GM19452 (cell line): ENCODE results near the gene STAT3.
"Not testable (repeated sequence)": the region's sequence is repeated elsewhere in the genome, so short reads cannot be mapped to it uniquely, and the experiment has no call there.

Experiments used
- ATAC-seq: cut with Tn5 transposase; IDR thresholded peaks from one replicate; pipeline ENCODE4 v1.9.1; 2021; ENCODE audit not compliant: unreplicated experiment

The STAT3 gene

GRCh38 chr17:42409523-42410318 lies 21.5 kb upstream of the STAT3 start:
- ATAC-seq = no peak

- ATAC-seq = no peak
Measured at GRCh38 chr17:42408061-42408460, 19.8 kb upstream of the STAT3 start.

- ATAC-seq = no peak
Measured at GRCh38 chr17:42407289-42407836, 19.1 kb upstream of the STAT3 start.

DNA sequence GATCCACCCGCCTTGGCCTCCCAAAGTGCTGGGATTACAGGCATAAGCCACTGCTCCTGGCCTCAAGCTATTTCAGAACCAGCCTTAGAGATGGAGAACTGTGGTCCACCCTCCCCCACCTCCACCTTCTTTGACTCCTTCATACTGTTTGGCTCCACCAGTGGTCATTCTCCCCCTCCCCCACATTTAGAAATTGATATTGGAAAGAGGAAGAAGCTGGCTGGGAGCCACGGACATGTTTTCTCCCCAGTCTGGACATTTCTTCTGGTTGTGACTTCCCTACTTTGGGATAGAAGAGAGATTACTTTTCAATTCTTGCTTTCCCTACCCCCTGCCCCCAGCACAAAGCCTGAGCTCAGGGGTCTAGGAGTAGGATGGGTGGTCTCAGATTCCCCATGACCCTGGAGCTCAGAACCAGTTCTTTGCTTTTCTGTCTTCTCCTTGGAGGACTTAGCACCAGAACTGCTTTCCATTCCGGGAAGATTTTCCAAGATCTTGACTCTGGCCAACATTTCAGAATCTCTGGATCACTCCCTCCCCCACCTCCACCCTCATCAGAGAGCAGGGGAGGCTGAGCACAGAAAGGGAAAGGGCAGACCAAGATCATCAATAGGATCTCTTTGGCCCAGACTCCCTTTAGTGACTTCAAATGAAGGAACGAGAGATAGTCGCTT lies 18.5 kb upstream of the STAT3 start:
- ATAC-seq = no peak

GRCh38 chr17:42405963-42406495 lies 17.8 kb upstream of the STAT3 start:
- no peak for ATAC-seq

DNA sequence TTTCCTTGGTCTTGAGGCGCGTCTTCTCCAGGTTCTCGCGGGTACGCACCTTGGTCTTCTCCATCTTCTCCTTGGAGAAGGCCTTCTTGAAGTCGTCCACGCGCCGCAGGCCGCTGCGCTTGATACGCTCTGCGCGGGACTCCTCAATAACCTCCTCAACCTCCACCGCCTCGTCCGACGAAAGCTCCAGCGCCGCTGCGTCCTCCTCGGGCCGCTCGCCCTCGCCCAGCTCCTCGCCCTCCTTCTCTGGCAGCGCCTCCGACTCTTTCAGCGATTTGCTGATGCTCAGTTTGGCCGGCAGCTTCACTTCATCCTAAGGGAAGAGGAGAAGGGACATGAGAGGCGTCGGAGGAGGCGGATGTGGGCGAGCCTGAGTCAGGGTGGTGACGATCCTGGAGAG lies 16.8 kb upstream of the STAT3 start:
- ATAC-seq = no peak

DNA sequence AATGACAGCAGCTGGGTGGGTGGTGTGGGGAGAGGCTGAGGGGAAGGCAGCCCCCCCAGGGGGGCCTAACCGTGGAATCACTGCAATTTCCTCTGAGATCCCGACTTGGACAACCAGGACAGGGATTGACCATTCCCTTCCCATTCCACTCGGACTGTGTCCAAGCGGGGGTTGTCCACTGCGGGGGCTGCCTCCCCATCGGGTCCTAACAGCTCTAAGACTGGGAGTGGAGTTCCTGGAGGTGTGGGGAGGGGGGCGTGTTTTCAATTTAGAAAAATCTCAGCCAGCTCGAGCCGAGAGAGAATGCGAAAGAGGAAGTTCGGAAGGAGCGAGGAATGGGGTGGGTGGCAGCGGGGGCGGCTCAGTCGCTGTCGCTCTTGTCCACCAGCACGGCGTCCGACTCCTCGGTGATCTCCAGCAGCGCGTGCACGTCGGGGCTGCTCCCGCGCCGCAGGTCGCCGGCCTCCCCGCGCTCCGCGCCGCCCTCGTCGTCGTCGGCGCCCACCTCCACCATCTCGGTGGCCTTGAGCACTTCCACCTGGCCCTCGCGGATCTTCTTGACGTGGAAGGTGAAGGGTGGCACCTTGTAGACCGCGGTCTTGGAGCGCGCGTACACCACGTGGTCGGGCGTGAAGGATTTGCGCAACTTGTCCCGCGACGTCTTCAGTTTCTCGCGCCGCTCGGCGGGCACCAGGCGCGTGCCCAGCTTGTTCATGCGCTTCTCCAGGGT lies 16.2 kb upstream of the STAT3 start:
- no peak for ATAC-seq

GRCh38 chr17:42403150-42403549 lies 14.9 kb upstream of the STAT3 start:
- ATAC-seq = no peak

GRCh38 chr17:42402117-42402516 lies 13.9 kb upstream of the STAT3 start:
- no peak for ATAC-seq

DNA sequence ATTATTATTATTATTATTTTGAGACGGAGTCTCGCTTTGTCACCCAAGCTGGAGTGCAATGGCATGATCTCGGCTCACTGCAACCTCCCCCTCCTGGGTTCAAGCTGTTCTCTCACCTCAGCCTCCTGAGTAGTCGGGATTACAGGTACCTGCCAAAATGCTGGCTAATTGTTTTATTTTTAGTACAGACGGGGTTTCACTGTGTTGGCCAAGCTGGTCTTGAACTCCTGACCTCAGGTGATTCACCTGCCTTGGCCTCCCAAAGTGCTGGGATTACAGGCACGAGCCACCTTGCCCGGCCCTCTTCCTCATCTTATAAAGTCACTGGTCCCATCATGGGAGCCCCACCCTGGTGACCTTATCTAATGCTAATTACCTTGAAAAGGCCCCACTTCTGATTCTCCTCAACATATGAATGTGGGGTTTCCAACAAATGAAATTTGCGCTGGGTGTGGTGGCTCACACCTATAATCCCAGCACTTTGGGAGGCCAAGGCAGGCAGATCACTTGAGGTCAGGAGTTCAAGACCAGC lies 12.7 kb upstream of the STAT3 start:
- ATAC-seq = not testable (repeated sequence)

GRCh38 chr17:42399948-42400843 lies 12.0 kb upstream of the STAT3 start:
- no peak for ATAC-seq

- no peak for ATAC-seq
Measured at GRCh38 chr17:42399121-42399520, 10.9 kb upstream of the STAT3 start.

GRCh38 chr17:42395601-42396000 lies 7.4 kb upstream of the STAT3 start:
- ATAC-seq = not testable (repeated sequence)

GRCh38 chr17:42394838-42395237 lies 6.6 kb upstream of the STAT3 start:
- ATAC-seq = no peak

GRCh38 chr17:42392692-42393415 lies 4.6 kb upstream of the STAT3 start:
- no peak for ATAC-seq

- ATAC-seq = not testable (repeated sequence)
Measured at GRCh38 chr17:42391439-42391838, 3.2 kb upstream of the STAT3 start.

GRCh38 chr17:42389899-42390298 lies 1.7 kb upstream of the STAT3 start:
- ATAC-seq = no peak

DNA sequence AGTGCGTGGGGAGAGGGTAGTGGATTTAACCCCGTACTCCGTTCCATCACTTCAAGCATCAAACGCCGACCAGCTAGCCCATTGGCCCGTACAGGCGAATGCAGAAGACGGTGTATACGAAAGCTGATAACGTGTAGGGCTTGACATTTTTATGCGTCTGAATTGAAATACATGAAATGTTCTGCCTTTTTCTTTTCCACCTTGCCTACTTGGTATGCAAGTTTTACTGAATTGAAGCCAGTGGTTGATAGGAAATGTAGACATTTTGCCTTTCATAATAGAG lies 834 bp upstream of the STAT3 start:
- no peak for ATAC-seq

DNA sequence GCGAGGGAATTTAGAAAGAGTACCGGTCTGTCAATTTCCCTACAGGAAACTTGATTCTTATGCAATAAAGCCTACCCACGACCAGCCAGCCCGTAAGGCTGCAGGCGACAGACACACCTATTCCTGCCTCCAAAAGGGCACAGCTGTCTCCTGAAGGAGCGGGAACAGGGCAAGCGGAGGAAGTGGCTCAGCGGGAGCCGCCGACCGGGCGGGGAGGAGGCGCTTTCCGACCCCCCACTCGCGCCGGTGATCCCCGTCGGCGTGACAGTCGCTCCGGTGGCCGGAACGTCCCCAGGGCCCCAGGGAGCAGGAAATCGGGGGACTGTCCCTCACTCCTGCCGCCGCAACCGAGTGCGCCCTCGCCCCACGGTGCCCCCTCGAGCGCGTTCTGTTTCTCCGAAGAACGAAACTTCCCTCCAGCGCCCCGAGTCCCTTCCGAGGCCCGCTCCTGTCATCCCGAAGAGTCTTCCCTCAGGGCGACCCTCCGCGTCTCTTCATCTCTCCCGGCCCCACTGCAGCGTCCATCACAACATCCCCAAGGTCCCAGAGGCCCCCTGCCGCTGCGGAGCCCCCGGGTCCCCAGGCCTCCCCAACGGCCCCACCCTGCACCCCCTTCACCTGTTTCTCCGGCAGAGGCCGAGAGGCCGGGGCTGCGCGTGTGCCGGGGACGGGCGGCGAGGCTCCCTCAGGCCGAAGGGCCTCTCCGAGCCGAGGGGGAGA lies 421 bp downstream of the STAT3 start:
- ATAC-seq = no peak
